IMR-90 (cell line): ENCODE results near the gene PROCA1. TPM values are rescaled to one million over a fixed set of nuclear protein-coding genes. Genes with fewer than 3 reads are reported as not detected.

Experiments used
- ATAC-seq: fragments of 200-7000 bp; cut with Tn5 transposase; 2 replicates; pipeline ENCODE4 v1.9.1; 2020; ENCODE audit warnings: low read depth, mild to moderate bottlenecking, moderate library complexity
- BruUV-seq: library from RNA; stranded (reverse); fragments of 400-500 nt; replicated peaks from 2 replicates; lab custom pipeline; 2021; lab: Mats Ljungman, UMichigan
- CTCF ChIA-PET: fragments of 300-600 bp; formaldehyde crosslinking; extraction: SDS; loops from one replicate; lab custom pipeline; 2021; ENCODE audit warnings: antibody characterized with exemption; lab: Yijun Ruan, JAX
- POLR2A ChIA-PET: fragments of 300-600 bp; sonication (Branson Sonifier 250); formaldehyde crosslinking; loops from one replicate; lab custom pipeline; 2022; ENCODE audit warnings: antibody characterized with exemption; ENCODE audit not compliant: unreplicated experiment; lab: Charles Lee
- DNase-seq: peaks from one replicate; pipeline ENCODE4 v3.0.0; 2013
- H2AFZ ChIP-seq: replicated peaks from 2 replicates; pipeline ENCODE3; 2013; ENCODE audit warnings: low read length, mild to moderate bottlenecking; ENCODE audit not compliant: poor library complexity
- H2AK5ac ChIP-seq: 2 replicates; pipeline ENCODE4 v1.6.1; 2013; ENCODE audit warnings: low read depth, low read length, inconsistent platforms
- H2AK9ac ChIP-seq: replicated peaks from 2 replicates; pipeline ENCODE3; 2013; ENCODE audit warnings: mild to moderate bottlenecking, low read depth, low read length, moderate library complexity; ENCODE audit not compliant: poor library complexity
- H2BK120ac ChIP-seq: 2 replicates; pipeline ENCODE4 v1.6.1; 2013; ENCODE audit warnings: low read depth, low read length, inconsistent platforms
- H2BK15ac ChIP-seq: 3 replicates; pipeline ENCODE4 v1.6.1; 2013; ENCODE audit warnings: low read depth, low read length, inconsistent platforms
- H2BK20ac ChIP-seq: 2 replicates; pipeline ENCODE4 v1.6.1; 2013; ENCODE audit warnings: low read depth, mild to moderate bottlenecking, inconsistent platforms, low read length, moderate library complexity
- H2BK5ac ChIP-seq: 2 replicates; pipeline ENCODE4 v1.6.1; 2013; ENCODE audit warnings: mild to moderate bottlenecking, low read depth, low read length, inconsistent platforms; ENCODE audit not compliant: poor library complexity, severe bottlenecking
- H3K14ac ChIP-seq: replicated peaks from 2 replicates; pipeline ENCODE4 v1.6.1; 2013; ENCODE audit warnings: low read depth, low read length, inconsistent platforms
- H3K18ac ChIP-seq: 2 replicates; pipeline ENCODE4 v1.6.1; 2013; ENCODE audit warnings: low read depth, low read length, control low read depth
- H3K23ac ChIP-seq: 2 replicates; pipeline ENCODE4 v1.6.1; 2013; ENCODE audit warnings: low read depth, low read length, inconsistent platforms
- H3K27ac ChIP-seq: 2 replicates; pipeline ENCODE4 v1.5.1; 2013; ENCODE audit warnings: mild to moderate bottlenecking, control low read depth, low read length; ENCODE audit not compliant: insufficient read depth
- H3K27me3 ChIP-seq: 2 replicates; pipeline ENCODE4 v1.6.1; 2013; ENCODE audit warnings: low read length; ENCODE audit not compliant: control insufficient read depth, insufficient read depth
- H3K36me3 ChIP-seq: 2 replicates; pipeline ENCODE4 v1.6.1; 2013; ENCODE audit warnings: low read length, mixed read lengths; ENCODE audit not compliant: control insufficient read depth, insufficient read depth
- H3K4ac ChIP-seq: 2 replicates; pipeline ENCODE4 v1.6.1; 2013; ENCODE audit warnings: low read depth, low read length, inconsistent platforms
- H3K4me1 ChIP-seq: 2 replicates; pipeline ENCODE4 v1.6.1; 2013; ENCODE audit warnings: low read length, mixed read lengths; ENCODE audit not compliant: control insufficient read depth, insufficient read depth
- H3K4me2 ChIP-seq: 2 replicates; pipeline ENCODE4 v1.6.1; 2013; ENCODE audit warnings: low read depth, mild to moderate bottlenecking, control low read depth, low read length, moderate library complexity
- H3K4me3 ChIP-seq: 2 replicates; pipeline ENCODE4 v1.5.1; 2013; ENCODE audit warnings: low read depth, mild to moderate bottlenecking, control low read depth, low read length, moderate library complexity; ENCODE audit not compliant: insufficient read depth
- H3K56ac ChIP-seq: 2 replicates; pipeline ENCODE4 v1.6.1; 2013; ENCODE audit warnings: low read length, inconsistent platforms; ENCODE audit not compliant: insufficient read depth; ENCODE audit errors: extremely low read depth
- H3K79me1 ChIP-seq, 2 experiments: 2 replicates each; pipeline ENCODE4 v1.6.1; 2013; ENCODE audit warnings: low read length in 2 of 2, inconsistent platforms in 1 of 2, low read depth in 1 of 2
- H3K9ac ChIP-seq: 2 replicates; pipeline ENCODE4 v1.6.1; 2013; ENCODE audit warnings: low read depth, low read length, control low read depth
- H3K9me1 ChIP-seq: 2 replicates; pipeline ENCODE4 v1.6.1; 2013; ENCODE audit warnings: low read length, inconsistent platforms; ENCODE audit not compliant: insufficient read depth
- H3K9me3 ChIP-seq: 2 replicates; pipeline ENCODE4 v1.6.1; 2013; ENCODE audit warnings: low read length; ENCODE audit not compliant: control insufficient read depth, insufficient read depth
- H4K20me1 ChIP-seq: 2 replicates; pipeline ENCODE4 v1.6.1; 2013; ENCODE audit warnings: low read length, inconsistent platforms; ENCODE audit not compliant: insufficient read depth
- H4K5ac ChIP-seq: 2 replicates; pipeline ENCODE4 v1.6.1; 2013; ENCODE audit warnings: mild to moderate bottlenecking, low read depth, low read length, control low read depth
- H4K8ac ChIP-seq, 2 experiments: 2 replicates each; pipeline ENCODE4 v1.6.1; 2013; ENCODE audit warnings: low read depth in 2 of 2, low read length in 2 of 2, control low read depth in 1 of 2, inconsistent platforms in 1 of 2
- H4K91ac ChIP-seq: 2 replicates; pipeline ENCODE4 v1.6.1; 2013; ENCODE audit warnings: low read depth, low read length, inconsistent platforms; ENCODE audit not compliant: insufficient read depth
- CEBPB ChIP-seq: IDR thresholded peaks from 2 replicates; pipeline ENCODE4 v1.6.1; 2012; ENCODE audit warnings: low read depth, low read length, improper control_type of control experiment
- FOS ChIP-seq: fragments of 150-350 bp; IDR thresholded peaks from 2 replicates; pipeline ENCODE4 v1.6.1; 2016; ENCODE audit warnings: low read depth, low read length
- WGBS, 2 experiments: methylation state at CpG; one replicate each; pipeline versions ENCODE4 v1.1.5 to v1.1.7; 2013; ENCODE audit warnings: missing lambda C conversion rate in 2 of 2; ENCODE audit not compliant: insufficient read length in 1 of 2; ENCODE audit errors: extremely low coverage in 2 of 2; 5-methylcytosine and 5-hydroxymethylcytosine counted together
- dilution Hi-C: fragments of 300-500 bp; cut with HindIII; formaldehyde crosslinking; loops from one replicate; pipeline ENCODE4 v1.14.3; 2018; ENCODE audit warnings: low sequenced_read_pairs; ENCODE audit not compliant: unreplicated experiment
- in situ Hi-C: fragments of 300-500 bp; cut with MboI; formaldehyde crosslinking; loops from 3 replicates; pipeline ENCODE4 v1.14.3; 2019; ENCODE audit warnings: low sequenced_read_pairs, inconsistent platforms, mixed read lengths
- intact Hi-C: fragments of 100-400 bp; cut with micrococcal nuclease; formaldehyde crosslinking; loops from 2 replicates; pipeline ENCODE4 v1.10.0; 2022
- polyA plus RNA-seq, 3 experiments: library from polyadenylated mRNA; depleted of rRNA; stranded (reverse); fragments of >200 nt; gene quantifications; 2 replicates each; pipeline ENCODE4 v1.2.3, GENCODE V29; 2012; ENCODE audit warnings: low replicate concordance in 1 of 3
- total RNA-seq: library from RNA; depleted of rRNA; stranded (reverse); fragments of >200 nt; gene quantifications from 2 replicates; pipeline ENCODE4 v1.2.3, GENCODE V29; 2012

PROCA1 gene
- total and polyA plus RNA-seq, 2 of the 4 experiments (the other 2 are of a cell fraction), result 0.36 to 1.7 TPM

DNA sequence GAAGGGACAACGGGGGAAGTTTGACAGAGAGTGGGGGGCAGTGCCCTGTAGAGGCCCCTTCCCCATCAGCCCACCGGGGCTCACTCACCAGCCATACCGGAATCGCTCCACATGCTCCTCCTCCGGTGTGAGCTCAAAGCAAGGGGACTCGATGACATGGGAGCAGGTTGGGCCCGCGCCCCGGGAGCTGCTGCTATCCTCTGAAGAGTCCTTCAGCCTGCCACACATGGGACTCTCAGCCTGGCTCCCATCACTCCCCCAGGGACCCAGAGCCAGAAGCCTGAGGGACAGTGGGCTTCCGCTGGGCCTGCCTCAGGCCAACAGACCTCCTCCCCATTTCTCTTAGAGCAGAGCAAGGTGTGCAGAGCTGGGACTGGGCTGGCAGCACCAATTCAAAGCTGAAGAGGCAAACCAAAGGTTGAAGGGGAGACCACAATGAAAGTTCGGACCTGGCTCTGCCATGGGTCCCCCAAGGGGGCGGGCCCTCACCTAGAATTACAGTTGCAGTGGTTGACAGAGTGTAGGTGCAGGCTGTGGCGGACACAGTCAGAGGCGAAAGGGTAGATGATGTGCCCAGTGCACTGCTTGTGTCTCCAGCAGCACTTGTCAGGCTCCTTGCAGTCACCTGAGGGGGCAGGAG, 7.3 kb downstream of the PROCA1 start:
- no peak overlapping the region for H4K5ac ChIP-seq
- ChIA-PET CTCF (no interaction called here), POLR2A (no interaction called here)
- H2BK20ac ChIP-seq, result no peak overlapping the region
- DNase-seq (no peak), ATAC-seq (no peak)
- H3K4me3 ChIP-seq, result no peak overlapping the region
- no peak overlapping the region for H2BK5ac ChIP-seq
- in situ Hi-C loops (no loop called here), intact Hi-C loops (no loop called here), dilution Hi-C loops (no loop called here)
- no peak overlapping the region for H3K4ac ChIP-seq
- H3K14ac ChIP-seq, result no peak overlapping the region
- no peaks in the 10 kb centered on the region for H3K4me1 ChIP-seq
- peaks cover 64% of the 10 kb centered on the region for H3K36me3 ChIP-seq
- no peaks in the 10 kb centered on the region; the same call in 1 of the 2 replicates for H4K20me1 ChIP-seq
- no peak overlapping the region for H3K23ac ChIP-seq
- no TSS peak for BruUV-seq
- no peak overlapping the region for H4K91ac ChIP-seq
- H3K9ac ChIP-seq, result no peak overlapping the region
- H2AFZ ChIP-seq, result no peak overlapping the region
- H3K27me3 ChIP-seq, result no peaks in the 10 kb centered on the region
- H3K9me1 ChIP-seq, result peaks cover 4% of the 10 kb centered on the region; the same call in 1 of the 2 replicates
- no peak overlapping the region for H2BK120ac ChIP-seq
- no peak overlapping the region for H4K8ac ChIP-seq
- H2BK15ac ChIP-seq, result no peak overlapping the region
- H3K27ac ChIP-seq, result no peak overlapping the region
- H2AK5ac ChIP-seq, result no peak overlapping the region
- H3K79me1 ChIP-seq, result peaks cover 0 to 2% of the 10 kb centered on the region in 2 experiments; a peak in 2 of 4 replicates
- H3K18ac ChIP-seq, result no peak overlapping the region
- TF ChIP-seq CEBPB (no peak), FOS (no peak)
- H3K9me3 ChIP-seq, result no peaks in the 10 kb centered on the region
- no peak overlapping the region for H2AK9ac ChIP-seq
- H3K4me2 ChIP-seq, result no peak overlapping the region
- H3K56ac ChIP-seq, result no peak overlapping the region
- 100% methylated on average over 4 of the region's 14 CpGs; no CpG with 5 or more reads in 1 of the 2 experiments for WGBS, 2 experiments
